HFFc6 (cell line): Measurements from ENCODE around the gene PTGDR2. TPM values are rescaled to one million over a fixed set of nuclear protein-coding genes. Genes with fewer than 3 reads are reported as not detected.

Source experiments
- DNase-seq: peaks from one replicate; pipeline ENCODE4 v3.0.0-alpha.2; 2018
- H3K27ac Mint-ChIP-seq: 2 replicates; pipeline ENCODE4 v1.8.0; 2020; ENCODE audit warnings: mild to moderate bottlenecking, mixed read lengths
- H3K27me3 Mint-ChIP-seq: 2 replicates; pipeline ENCODE4 v1.8.0; 2021; ENCODE audit warnings: mild to moderate bottlenecking, moderate library complexity, mixed read lengths; ENCODE audit not compliant: insufficient read depth
- H3K36me3 Mint-ChIP-seq: 2 replicates; pipeline ENCODE4 v1.8.0; 2021; ENCODE audit warnings: low read depth, mixed read lengths
- H3K4me1 Mint-ChIP-seq: 2 replicates; pipeline ENCODE4 v1.8.0; 2020; ENCODE audit warnings: low read depth, mixed read lengths
- H3K4me3 Mint-ChIP-seq: 2 replicates; pipeline ENCODE4 v1.8.0; 2020; ENCODE audit warnings: mild to moderate bottlenecking, moderate library complexity, mixed read lengths
- H3K9me3 Mint-ChIP-seq: 2 replicates; pipeline ENCODE4 v1.8.0; 2020; ENCODE audit warnings: mild to moderate bottlenecking, mixed read lengths
- total RNA-seq, 6 experiments: library from RNA; stranded (reverse); fragmentation: NEBNext Ultra II Directional; extraction: Animal tissue kit (Norgen Biotek cat#: 25700); gene quantifications; 2 replicates in 1 of 6; 3 replicates in 5 of 6; pipeline ENCODE4 v1.2.3, GENCODE V29; 2021
- TF ChIP-seq, protein P1 (sequence below): fragments of 200-600 bp; sonication (generic); IDR thresholded peaks from 2 replicates; pipeline ENCODE4 v1.5.0; 2021; ENCODE audit warnings: antibody characterized with exemption, mild to moderate bottlenecking

The PTGDR2 gene
- total RNA-seq, 6 experiments from 2014 or later, result not detected

DNA sequence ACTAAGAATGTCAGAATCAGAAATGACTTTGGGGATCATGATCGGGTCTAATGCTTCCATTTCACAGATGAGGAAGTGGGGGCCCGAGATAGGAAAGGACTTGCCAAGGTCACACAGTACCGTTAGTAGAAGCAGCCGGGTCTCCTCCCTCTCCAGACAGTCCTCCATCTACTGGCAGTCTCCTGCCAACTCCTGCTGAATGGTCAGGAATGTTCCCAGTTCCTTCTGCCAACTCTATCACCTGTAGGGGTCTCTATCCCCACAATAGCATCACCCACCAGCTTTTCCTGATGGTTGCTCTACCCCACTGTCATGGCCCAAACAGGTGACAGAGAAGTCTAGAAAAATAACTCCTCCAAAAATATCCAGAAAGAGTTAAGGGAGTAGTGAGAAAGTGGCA is 37.7 kb downstream of the PTGDR2 start:
- Mint-ChIP-seq H3K4me3 (no peak overlapping the region), H3K4me1 (no peaks in the 10 kb centered on the region), H3K36me3 (no peaks in the 10 kb centered on the region), H3K27ac (no peak overlapping the region), H3K27me3 (peaks cover 27% of the 10 kb centered on the region), H3K9me3 (peaks cover 15% of the 10 kb centered on the region)
- TF ChIP-seq, protein P1, sequence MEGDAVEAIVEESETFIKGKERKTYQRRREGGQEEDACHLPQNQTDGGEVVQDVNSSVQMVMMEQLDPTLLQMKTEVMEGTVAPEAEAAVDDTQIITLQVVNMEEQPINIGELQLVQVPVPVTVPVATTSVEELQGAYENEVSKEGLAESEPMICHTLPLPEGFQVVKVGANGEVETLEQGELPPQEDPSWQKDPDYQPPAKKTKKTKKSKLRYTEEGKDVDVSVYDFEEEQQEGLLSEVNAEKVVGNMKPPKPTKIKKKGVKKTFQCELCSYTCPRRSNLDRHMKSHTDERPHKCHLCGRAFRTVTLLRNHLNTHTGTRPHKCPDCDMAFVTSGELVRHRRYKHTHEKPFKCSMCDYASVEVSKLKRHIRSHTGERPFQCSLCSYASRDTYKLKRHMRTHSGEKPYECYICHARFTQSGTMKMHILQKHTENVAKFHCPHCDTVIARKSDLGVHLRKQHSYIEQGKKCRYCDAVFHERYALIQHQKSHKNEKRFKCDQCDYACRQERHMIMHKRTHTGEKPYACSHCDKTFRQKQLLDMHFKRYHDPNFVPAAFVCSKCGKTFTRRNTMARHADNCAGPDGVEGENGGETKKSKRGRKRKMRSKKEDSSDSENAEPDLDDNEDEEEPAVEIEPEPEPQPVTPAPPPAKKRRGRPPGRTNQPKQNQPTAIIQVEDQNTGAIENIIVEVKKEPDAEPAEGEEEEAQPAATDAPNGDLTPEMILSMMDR, result no peak
- no peak for DNase-seq

DNA sequence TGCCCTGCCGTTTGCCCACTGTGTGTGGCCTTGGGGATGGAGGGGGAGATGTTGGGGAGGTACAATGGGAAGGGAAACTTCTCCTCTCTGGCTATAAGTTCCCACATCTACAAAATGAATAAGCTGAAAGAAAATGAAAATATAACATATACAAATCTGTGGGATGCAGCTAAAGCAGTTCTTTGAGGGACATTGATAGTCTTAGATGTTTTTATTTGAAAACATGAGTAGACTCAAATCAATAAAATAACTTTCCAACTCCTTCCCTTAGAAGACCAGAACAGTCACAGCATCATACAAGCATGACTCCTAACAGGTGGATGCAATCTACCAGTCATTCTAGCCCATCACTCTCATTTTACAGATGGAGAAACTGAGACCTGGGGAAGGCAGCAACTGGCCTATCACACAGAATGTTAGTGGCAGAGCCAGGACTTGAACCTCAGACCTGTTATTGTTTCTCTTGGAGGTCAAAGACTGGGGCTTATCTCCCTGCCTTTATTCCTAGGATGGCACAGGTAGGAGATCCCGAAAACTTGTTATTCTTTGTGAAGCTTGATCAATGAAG is 39.1 kb downstream of the PTGDR2 start:
- H3K27me3 Mint-ChIP-seq, result peaks cover 28% of the 10 kb centered on the region
- no peaks in the 10 kb centered on the region for H3K36me3 Mint-ChIP-seq
- peaks cover 21% of the 10 kb centered on the region for H3K9me3 Mint-ChIP-seq
- no peak overlapping the region for H3K27ac Mint-ChIP-seq
- DNase-seq, result no peak
- no peak overlapping the region for H3K4me3 Mint-ChIP-seq
- no peaks in the 10 kb centered on the region for H3K4me1 Mint-ChIP-seq
- TF ChIP-seq, protein P1, result no peak

DNA sequence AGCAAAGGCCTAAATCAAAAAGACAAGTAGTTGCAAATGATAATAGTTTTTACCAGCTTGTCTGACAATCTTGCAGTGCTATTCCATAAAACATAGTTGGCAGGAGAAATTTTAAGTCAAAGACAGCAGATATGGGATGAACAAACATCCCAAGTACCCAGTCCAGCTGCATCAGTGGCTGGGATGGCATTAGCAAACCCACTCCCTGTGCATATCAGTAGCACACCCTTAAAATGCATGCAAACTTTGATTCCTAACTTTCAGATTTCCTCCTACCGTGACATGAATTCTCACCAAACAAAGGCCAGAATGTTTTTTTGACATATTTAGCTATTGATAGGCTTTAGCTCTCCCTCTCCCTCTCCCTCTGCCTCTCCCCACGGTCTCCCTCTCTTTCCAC is 41.6 kb downstream of the PTGDR2 start:
- H3K36me3 Mint-ChIP-seq, result no peaks in the 10 kb centered on the region
- H3K9me3 Mint-ChIP-seq, result peaks cover 21% of the 10 kb centered on the region
- H3K4me3 Mint-ChIP-seq, result no peak overlapping the region
- TF ChIP-seq, protein P1, result no peak
- peaks cover 26% of the 10 kb centered on the region for H3K27me3 Mint-ChIP-seq
- no peak for DNase-seq
- H3K4me1 Mint-ChIP-seq, result no peaks in the 10 kb centered on the region
- H3K27ac Mint-ChIP-seq, result no peak overlapping the region

DNA sequence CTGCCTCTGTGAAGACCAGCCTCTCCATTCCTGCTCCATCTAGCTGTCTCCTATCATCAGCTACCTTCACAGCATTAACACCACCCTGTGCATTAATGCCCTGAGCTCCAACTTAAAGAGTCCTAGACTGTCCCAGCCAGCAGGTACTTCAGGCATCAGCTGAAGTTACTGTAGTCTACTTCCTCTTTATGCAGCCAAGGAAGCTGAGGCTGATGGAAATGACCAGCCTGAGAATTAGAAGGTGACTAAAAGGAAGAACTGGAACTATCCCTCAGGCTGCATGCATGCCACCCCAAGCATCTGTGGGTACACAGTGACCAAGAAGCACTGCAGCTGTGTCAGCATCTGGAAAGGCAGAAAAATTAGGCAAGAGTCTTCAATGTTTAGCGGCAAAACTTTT is 42.4 kb downstream of the PTGDR2 start:
- no peak overlapping the region for H3K27ac Mint-ChIP-seq
- no peak for DNase-seq
- TF ChIP-seq, protein P1, result no peak
- no peaks in the 10 kb centered on the region for H3K36me3 Mint-ChIP-seq
- peaks cover 24% of the 10 kb centered on the region for H3K27me3 Mint-ChIP-seq
- H3K9me3 Mint-ChIP-seq, result peaks cover 21% of the 10 kb centered on the region
- no peak overlapping the region for H3K4me3 Mint-ChIP-seq
- H3K4me1 Mint-ChIP-seq, result no peaks in the 10 kb centered on the region

DNA sequence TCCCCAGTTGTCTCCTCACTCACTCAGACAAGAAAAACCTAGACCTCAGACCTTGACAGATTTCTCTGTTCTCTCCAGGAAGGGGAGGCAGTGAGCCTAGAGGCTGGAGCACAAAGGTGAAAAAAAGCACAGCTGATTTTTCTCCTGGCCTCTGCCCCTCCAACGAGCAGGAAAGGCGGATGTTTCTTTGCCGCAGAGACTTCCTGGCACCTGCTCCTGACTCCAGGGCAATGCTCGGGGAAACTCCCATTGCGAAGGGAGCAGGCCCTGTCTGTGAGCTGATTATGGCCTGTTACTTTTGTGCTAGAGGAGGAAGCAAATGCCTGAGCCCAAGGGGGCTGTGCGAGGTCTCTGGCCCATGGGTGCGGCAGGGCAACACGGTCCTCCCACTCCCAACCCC is 45.2 kb downstream of the PTGDR2 start:
- H3K9me3 Mint-ChIP-seq, result peaks cover 6% of the 10 kb centered on the region; the same call in 1 of the 2 replicates
- no peak overlapping the region for H3K4me3 Mint-ChIP-seq
- H3K27me3 Mint-ChIP-seq, result peaks cover 30% of the 10 kb centered on the region
- TF ChIP-seq, protein P1, result no peak
- no peak overlapping the region for H3K27ac Mint-ChIP-seq
- DNase-seq, result no peak
- H3K36me3 Mint-ChIP-seq, result no peaks in the 10 kb centered on the region
- no peaks in the 10 kb centered on the region for H3K4me1 Mint-ChIP-seq

DNA sequence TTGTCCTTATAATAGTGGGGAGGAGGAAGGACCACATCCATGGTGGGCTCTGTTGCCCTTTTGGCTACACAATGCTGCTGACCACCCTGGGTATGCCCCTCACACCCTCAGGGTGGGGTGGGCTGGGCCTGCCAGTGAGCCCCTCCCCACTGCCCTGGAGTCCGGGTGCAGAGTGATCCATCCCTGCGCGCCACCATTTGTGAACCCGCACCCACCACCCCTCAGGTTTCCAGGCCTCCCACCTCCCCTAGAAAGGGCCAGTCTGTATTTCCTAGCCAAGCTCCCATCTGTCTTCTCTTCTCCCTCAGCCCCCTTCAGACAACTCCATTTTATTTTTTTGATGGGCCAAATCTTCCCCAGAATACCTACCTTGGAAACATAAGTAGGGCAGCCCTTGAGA is 45.6 kb downstream of the PTGDR2 start:
- Mint-ChIP-seq H3K9me3 (peaks cover 6% of the 10 kb centered on the region; the same call in 1 of the 2 replicates), H3K36me3 (no peaks in the 10 kb centered on the region), H3K4me1 (no peaks in the 10 kb centered on the region), H3K27me3 (peaks cover 32% of the 10 kb centered on the region), H3K4me3 (no peak overlapping the region), H3K27ac (no peak overlapping the region)
- no peak for DNase-seq
- TF ChIP-seq, protein P1, result no peak
